HG03139 (cell line): Measurements from ENCODE around the gene ATF2.

Experiments used
- ATAC-seq: cut with Tn5 transposase; IDR thresholded peaks from one replicate; pipeline ENCODE4 v1.9.1; 2021; ENCODE audit not compliant: unreplicated experiment

Gene ATF2

GRCh38 chr2:175167792-175168563 lies at the start of gene ATF2:
ATF2 (minus strand) TSS chr2:175168203; CDS start chr2:175136443, 31,760 bp downstream.
- ATAC-seq = peak; percentile 96

- no peak for ATAC-seq
Observed at GRCh38 chr2:175207741-175208438, 39.9 kb upstream of the ATF2 start.

GRCh38 chr2:175206866-175207265 lies 38.9 kb upstream of the ATF2 start:
- ATAC-seq = no peak

- ATAC-seq = no peak
Observed at GRCh38 chr2:175205523-175205922, 37.5 kb upstream of the ATF2 start.

- ATAC-seq = peak; percentile 67
Observed at GRCh38 chr2:175203621-175204496, 35.9 kb upstream of the ATF2 start.

- ATAC-seq = no peak
Observed at GRCh38 chr2:175195012-175195411, 27.0 kb upstream of the ATF2 start.

- no peak for ATAC-seq
Observed at GRCh38 chr2:175188761-175189160, 20.8 kb upstream of the ATF2 start.

- ATAC-seq = peak; percentile 61
Observed at GRCh38 chr2:175187378-175187777, 19.4 kb upstream of the ATF2 start.

- ATAC-seq = no peak
Observed at GRCh38 chr2:175183674-175184073, 15.7 kb upstream of the ATF2 start.

GRCh38 chr2:175181877-175182308 lies 13.9 kb upstream of the ATF2 start:
- ATAC-seq = no peak

GRCh38 chr2:175181104-175181876 lies 13.3 kb upstream of the ATF2 start, which contains the start of gene ATP5MC3:
ATP5MC3 (minus strand) TSS chr2:175181710; CDS start chr2:175181393, 317 bp downstream.
- ATAC-seq = peak; percentile 90

- peak; percentile 42 for ATAC-seq
Observed at GRCh38 chr2:175180701-175181103, 12.7 kb upstream of the ATF2 start.

- no peak for ATAC-seq
Observed at GRCh38 chr2:175176624-175177023, 8.6 kb upstream of the ATF2 start.

- ATAC-seq = no peak
Observed at GRCh38 chr2:175175896-175176295, 7.9 kb upstream of the ATF2 start.

GRCh38 chr2:175175320-175175719 lies 7.3 kb upstream of the ATF2 start:
- ATAC-seq = no peak

- ATAC-seq = no peak
Observed at GRCh38 chr2:175170659-175171304, 2.8 kb upstream of the ATF2 start.

GRCh38 chr2:175169191-175169590 lies 1.2 kb upstream of the ATF2 start:
- no peak for ATAC-seq

GRCh38 chr2:175168564-175168945 lies 552 bp upstream of the ATF2 start:
- peak; percentile 18 for ATAC-seq

- ATAC-seq = no peak
Observed at GRCh38 chr2:175167076-175167791, 769 bp downstream of the ATF2 start.
